Fibroblast of peridontal ligament (primary cell): ENCODE results near the gene DENND1A.

Experiments
- DNase-seq: peaks from one replicate; pipeline ENCODE4 v3.0.0-alpha.2; 2010; ENCODE audit errors: extremely low read depth

DENND1A gene

GRCh38 chr9:123617952-123618678 lies 311.8 kb downstream of the DENND1A start:
- DNase-seq, result no peak

- DNase-seq, result no peak
Measured at GRCh38 chr9:123617286-123617685, 312.6 kb downstream of the DENND1A start.

- DNase-seq, result no peak
Measured at GRCh38 chr9:123616707-123617106, 313.2 kb downstream of the DENND1A start.

- no peak for DNase-seq
Measured at GRCh38 chr9:123615381-123615780, 314.5 kb downstream of the DENND1A start.

- no peak for DNase-seq
Measured at GRCh38 chr9:123614306-123615263, 315.3 kb downstream of the DENND1A start.

- DNase-seq, result peak; percentile 77
Measured at GRCh38 chr9:123611226-123611625, 318.7 kb downstream of the DENND1A start.

- peak; percentile 23 for DNase-seq
Measured at GRCh38 chr9:123609844-123610243, 320.1 kb downstream of the DENND1A start.

- DNase-seq, result no peak
Measured at GRCh38 chr9:123608104-123608503, 321.8 kb downstream of the DENND1A start.

- no peak for DNase-seq
Measured at GRCh38 chr9:123607479-123607878, 322.4 kb downstream of the DENND1A start.

- DNase-seq, result no peak
Measured at GRCh38 chr9:123606141-123606540, 323.8 kb downstream of the DENND1A start.

- no peak for DNase-seq
Measured at GRCh38 chr9:123605286-123605685, 324.6 kb downstream of the DENND1A start.

GRCh38 chr9:123604861-123605260 lies 325.1 kb downstream of the DENND1A start:
- no peak for DNase-seq

GRCh38 chr9:123601828-123602227 lies 328.1 kb downstream of the DENND1A start:
- DNase-seq, result no peak

- peak; percentile 2 for DNase-seq
Measured at GRCh38 chr9:123599781-123600180, 330.1 kb downstream of the DENND1A start.

GRCh38 chr9:123597876-123598556 lies 331.9 kb downstream of the DENND1A start:
- no peak for DNase-seq

- DNase-seq, result no peak
Measured at GRCh38 chr9:123597048-123597447, 332.9 kb downstream of the DENND1A start.

- no peak for DNase-seq
Measured at GRCh38 chr9:123591283-123591682, 338.6 kb downstream of the DENND1A start.

GRCh38 chr9:123590499-123590898 lies 339.4 kb downstream of the DENND1A start:
- no peak for DNase-seq

GRCh38 chr9:123589361-123590239 lies 340.3 kb downstream of the DENND1A start:
- no peak for DNase-seq

- DNase-seq, result no peak
Measured at GRCh38 chr9:123586275-123586674, 343.7 kb downstream of the DENND1A start.
